Liver (tissue), 10 donors: ENCODE data around the gene NDC80. TPM values are rescaled to one million over a fixed set of nuclear protein-coding genes. Genes with fewer than 3 reads are reported as not detected.

Experiments
- DNase-seq: peaks from one replicate; pipeline ENCODE4 v3.0.0-alpha.2; 2017; ENCODE audit warnings: low spot score
- H3K27ac ChIP-seq, 2 donors: one replicate each; pipeline ENCODE4 v1.7.0; 2013; ENCODE audit warnings: inconsistent platforms in 2 of 2, low read length in 2 of 2, control low read depth in 1 of 2, low read depth in 1 of 2, mild to moderate bottlenecking in 1 of 2
- H3K27me3 ChIP-seq, 4 donors: one replicate each; pipeline versions ENCODE4 v1.6.1 to v1.7.0; 2013; ENCODE audit warnings: low read length in 3 of 4, inconsistent platforms in 1 of 4, mild to moderate bottlenecking in 1 of 4, moderate library complexity in 1 of 4; ENCODE audit not compliant: control insufficient read depth in 4 of 4, insufficient read depth in 4 of 4
- H3K36me3 ChIP-seq, 4 donors: one replicate each; pipeline versions ENCODE4 v1.6.1 to v1.7.0; 2013; ENCODE audit warnings: low read length in 3 of 4, mild to moderate bottlenecking in 3 of 4, low read depth in 1 of 4, moderate library complexity in 1 of 4; ENCODE audit not compliant: control insufficient read depth in 4 of 4, insufficient read depth in 3 of 4
- H3K4me1 ChIP-seq, 4 donors: one replicate each; pipeline versions ENCODE4 v1.6.1 to v1.7.0; 2013; ENCODE audit warnings: low read length in 3 of 4, mild to moderate bottlenecking in 3 of 4, moderate library complexity in 1 of 4; ENCODE audit not compliant: control insufficient read depth in 4 of 4, insufficient read depth in 4 of 4
- H3K4me3 ChIP-seq, 3 donors: one replicate each; pipeline versions ENCODE4 v1.6.1 to v1.7.0; 2013; ENCODE audit warnings: low read length in 3 of 3, control low read depth in 1 of 3, low read depth in 1 of 3, mild to moderate bottlenecking in 1 of 3
- H3K9ac ChIP-seq, 2 donors: one replicate each; pipeline ENCODE4 v1.7.0; 2013; ENCODE audit warnings: low read length in 2 of 2, mild to moderate bottlenecking in 2 of 2, moderate library complexity in 2 of 2, control low read depth in 1 of 2, low read depth in 1 of 2
- H3K9me3 ChIP-seq, 4 donors: one replicate each; pipeline versions ENCODE4 v1.6.1 to v1.7.0; 2013; ENCODE audit warnings: low read length in 3 of 4; ENCODE audit not compliant: control insufficient read depth in 4 of 4
- EGR1 ChIP-seq, 2 donors: IDR thresholded peaks; 2 replicates each; pipeline ENCODE4 v1.6.1; 2016 to 2018; ENCODE audit warnings: antibody characterized with exemption in 2 of 2, low read depth in 2 of 2
- WGBS: extraction: QIAGEN DNeasy Blood & Tissue Kit; methylation state at CpG from one replicate; pipeline ENCODE4 v1.1.7; 2013; 5-methylcytosine and 5-hydroxymethylcytosine counted together
- polyA plus RNA-seq, 2 donors: library from polyadenylated mRNA; stranded (reverse) in 1 of 2; unstranded in 1 of 2; fragments of 200-250 nt in 1 of 2; fragments of >200 nt in 1 of 2; fragmentation: Nextera tagmentation in 1 of 2; extraction: Ambion mirVana in 1 of 2; gene quantifications; one replicate each; pipeline versions ENCODE4 v1.2.1 to v1.2.3, GENCODE V29; 2013 to 2015
- small RNA-seq: library from RNA; depleted of rRNA; stranded (forward); fragments of <200 nt; gene quantifications from one replicate; pipeline ENCODE3, GENCODE V24; 2014
- total RNA-seq, 2 donors: library from RNA; depleted of rRNA; stranded (reverse); fragments of >200 nt; gene quantifications; one replicate each; pipeline ENCODE4 v1.2.3, GENCODE V29; 2014
- TF ChIP-seq, protein P1 (sequence below): fragments of 150-350 bp; IDR thresholded peaks from 2 replicates; pipeline ENCODE4 v1.5.1; 2017; ENCODE audit warnings: improper control_type of control experiment, low read depth, low read length; ENCODE audit not compliant: missing input control
- donor health status: healthy.
- donor health status: healthy.
- donor health status: healthy.
- donor health status: healthy.
- donor health status: healthy.

The NDC80 gene
- total and polyA plus RNA-seq, 4 donors: 0.08 to 33.8 (median 1.0) TPM

DNA sequence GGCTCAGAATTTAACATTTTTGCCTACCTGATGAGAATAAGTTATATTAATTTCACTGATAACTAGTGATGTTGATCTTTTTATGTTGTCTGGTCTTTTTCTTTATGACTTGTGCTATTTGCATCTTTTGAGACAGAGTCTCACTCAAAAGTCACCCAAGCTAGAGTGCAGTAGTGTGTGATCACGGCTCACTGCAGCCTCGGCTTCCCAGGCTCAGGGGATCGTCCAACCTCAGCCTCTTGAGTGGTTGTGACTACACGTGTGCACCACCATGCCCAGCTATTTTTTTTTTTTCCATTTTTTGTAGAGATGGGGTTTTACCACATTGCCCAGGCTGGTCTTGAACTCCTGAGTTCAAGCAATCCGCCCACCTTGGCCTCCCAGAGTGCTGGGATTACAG is 91.6 kb downstream of the NDC80 start:
- H3K4me1 ChIP-seq: peaks cover 3 to 6% (median 5%) of the 10 kb centered on the region in 4 donors
- 90% methylated on average over 5 of the region's 5 CpGs for WGBS
- no peak for DNase-seq

More for the DNA sequence above, 91.6 kb downstream of the NDC80 start:
- no peak overlapping the region for H3K9ac ChIP-seq
- no peaks in the 10 kb centered on the region for H3K9me3 ChIP-seq
- peaks cover 0 to 9% (median 7%) of the 10 kb centered on the region in 4 donors for H3K36me3 ChIP-seq
- TF ChIP-seq EGR1 (IDR thresholded peaks at IDR 0.05; ENCODE audit: low read depth in 2 of 2): no peak
- TF ChIP-seq, protein P1, sequence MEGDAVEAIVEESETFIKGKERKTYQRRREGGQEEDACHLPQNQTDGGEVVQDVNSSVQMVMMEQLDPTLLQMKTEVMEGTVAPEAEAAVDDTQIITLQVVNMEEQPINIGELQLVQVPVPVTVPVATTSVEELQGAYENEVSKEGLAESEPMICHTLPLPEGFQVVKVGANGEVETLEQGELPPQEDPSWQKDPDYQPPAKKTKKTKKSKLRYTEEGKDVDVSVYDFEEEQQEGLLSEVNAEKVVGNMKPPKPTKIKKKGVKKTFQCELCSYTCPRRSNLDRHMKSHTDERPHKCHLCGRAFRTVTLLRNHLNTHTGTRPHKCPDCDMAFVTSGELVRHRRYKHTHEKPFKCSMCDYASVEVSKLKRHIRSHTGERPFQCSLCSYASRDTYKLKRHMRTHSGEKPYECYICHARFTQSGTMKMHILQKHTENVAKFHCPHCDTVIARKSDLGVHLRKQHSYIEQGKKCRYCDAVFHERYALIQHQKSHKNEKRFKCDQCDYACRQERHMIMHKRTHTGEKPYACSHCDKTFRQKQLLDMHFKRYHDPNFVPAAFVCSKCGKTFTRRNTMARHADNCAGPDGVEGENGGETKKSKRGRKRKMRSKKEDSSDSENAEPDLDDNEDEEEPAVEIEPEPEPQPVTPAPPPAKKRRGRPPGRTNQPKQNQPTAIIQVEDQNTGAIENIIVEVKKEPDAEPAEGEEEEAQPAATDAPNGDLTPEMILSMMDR: no peak
- no peak overlapping the region for H3K27ac ChIP-seq
- H3K4me3 ChIP-seq: no peak overlapping the region
- no peaks in the 10 kb centered on the region for H3K27me3 ChIP-seq

Small RNA genes within 50 kb of the gene (small RNA-seq; reads per million reads assigned to genes)
- gene RF00019 (not detected), gene RF01233 (not detected), gene RNU6-340P (not detected)

Other genes starting within 250 kb of the NDC80 start
- gene METTL4, start 52 bp upstream of the NDC80 start, total RNA-seq: 10 to 100 TPM in 1 of 2 donors, 1 to 10 TPM in 1; 4.6 to 13.9 TPM
- gene METTL4, start 52 bp upstream of the NDC80 start, polyA plus RNA-seq: 1 to 10 TPM; 1.9 to 2.3 TPM
- 10 to 100 TPM; 42.9 to 49.0 TPM for gene SMCHD1, start 84.2 kb downstream of the NDC80 start, total RNA-seq
- 1 to 10 TPM; 4.4 to 7.8 TPM for gene SMCHD1, start 84.2 kb downstream of the NDC80 start, polyA plus RNA-seq